HTERT RPE-1 (cell line): ENCODE measurements around the gene FYB2.
"Not testable (repeated sequence)": the region's sequence is repeated elsewhere in the genome, so short reads cannot be mapped to it uniquely, and the experiment has no call there.

ENCODE experiments used
- in situ Hi-C: fragments of 300-500 bp; cut with MboI; formaldehyde crosslinking; loops from 4 replicates; pipeline ENCODE4 v1.14.3; 2020; ENCODE audit warnings: low sequenced_read_pairs

FYB2 gene

GRCh38 chr1:56798053-56798471 lies 21.1 kb downstream of the FYB2 start:
- in situ Hi-C loops = no loop called here

GRCh38 chr1:56797065-56797685 lies 22.0 kb downstream of the FYB2 start:
- in situ Hi-C loops = no loop called here

DNA sequence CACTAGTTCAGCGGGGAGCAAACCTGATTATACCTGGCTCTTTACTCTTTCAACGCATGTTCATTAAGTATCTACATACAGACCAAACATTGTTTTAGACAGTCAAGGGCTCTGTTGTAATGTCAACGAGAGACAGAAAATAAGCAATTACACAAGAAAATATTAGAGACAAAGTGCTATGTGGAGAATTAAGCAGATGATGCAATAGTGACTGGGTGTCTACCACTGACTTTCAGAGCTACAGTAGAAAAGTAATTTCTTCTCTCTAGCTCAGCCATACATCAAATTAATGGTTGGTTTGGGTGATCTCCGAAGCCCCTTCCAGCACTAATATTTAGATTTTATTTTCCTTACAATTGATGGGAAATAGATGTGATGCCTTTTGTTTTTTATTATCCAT lies 23.3 kb downstream of the FYB2 start:
- in situ Hi-C loops = no loop called here

DNA sequence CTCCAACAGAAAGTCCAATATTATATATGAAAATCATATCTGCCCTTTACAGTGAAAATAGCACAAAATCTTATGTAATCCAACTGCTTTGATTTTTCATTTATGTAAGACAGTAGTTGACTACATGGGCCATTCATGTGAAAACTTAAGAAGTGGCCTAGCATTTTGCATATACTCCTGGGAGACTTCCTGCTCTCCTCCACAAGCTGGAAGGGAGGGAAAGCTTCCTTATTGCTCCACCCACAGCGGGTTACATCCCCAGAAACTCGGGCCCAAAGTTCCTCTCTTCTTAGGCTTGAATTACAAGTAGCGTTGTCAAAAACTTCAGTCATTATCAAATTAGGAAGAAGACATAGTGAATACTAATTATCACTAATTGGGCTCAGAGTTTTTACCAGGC lies 29.2 kb downstream of the FYB2 start:
- in situ Hi-C loops = no loop called here

GRCh38 chr1:56788588-56788987 lies 30.6 kb downstream of the FYB2 start:
- in situ Hi-C loops = no loop called here

GRCh38 chr1:56788102-56788501 lies 31.1 kb downstream of the FYB2 start:
- in situ Hi-C loops = no loop called here

- in situ Hi-C loops = no loop called here
These were observed 31.9 kb downstream of the FYB2 start for GRCh38 chr1:56787330-56787729.

- in situ Hi-C loops = no loop called here
These were observed 36.4 kb downstream of the FYB2 start for GRCh38 chr1:56782773-56783172.

DNA sequence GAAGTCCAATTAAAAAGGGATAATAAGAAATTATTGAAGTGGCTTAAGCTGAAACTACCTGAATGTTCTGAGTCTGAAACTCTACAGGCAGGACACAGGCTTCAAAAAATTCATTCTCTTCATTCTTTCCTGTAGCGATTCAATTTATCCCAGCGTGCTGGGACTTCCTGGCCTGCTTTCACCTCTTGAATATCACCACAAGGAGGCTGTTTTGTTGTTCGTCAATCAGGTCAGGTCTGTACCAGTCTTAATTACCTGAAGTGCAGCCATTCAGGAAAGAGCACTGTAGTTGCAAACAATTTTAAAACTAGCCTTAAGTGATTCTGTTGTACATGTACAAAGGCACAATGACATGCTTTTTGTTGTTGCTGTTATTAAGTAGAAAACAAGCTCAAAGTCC lies 38.4 kb downstream of the FYB2 start:
- in situ Hi-C loops = no loop called here

DNA sequence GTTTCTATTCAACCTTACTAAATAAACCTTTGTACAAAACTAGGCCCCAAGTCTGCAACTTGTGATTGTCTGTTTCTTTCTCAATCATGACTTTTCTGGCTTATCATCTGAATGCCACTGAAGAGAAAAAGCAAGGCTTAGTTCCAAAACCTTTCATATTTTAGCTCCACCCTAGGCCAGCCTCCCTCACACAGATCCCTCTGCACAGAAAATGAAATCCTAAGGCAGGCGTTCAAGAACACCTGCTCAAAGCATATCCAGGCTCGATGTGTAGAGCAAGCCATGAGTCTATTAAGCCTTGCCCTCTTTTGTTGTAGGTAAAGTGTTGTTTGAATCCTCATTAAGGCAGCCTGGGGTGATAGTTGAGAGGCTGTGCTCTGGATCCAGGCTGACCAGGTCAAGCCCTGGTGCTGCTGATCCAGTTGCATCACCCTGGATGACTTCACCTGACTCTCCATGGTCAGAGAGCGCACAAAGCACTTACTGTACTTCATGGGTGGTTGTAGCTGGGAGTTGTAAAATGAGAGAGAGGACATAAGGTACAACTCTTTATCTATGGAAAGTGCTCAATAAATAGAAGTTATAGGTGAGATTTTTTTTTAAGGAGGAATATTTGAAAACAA lies 39.0 kb downstream of the FYB2 start:
- in situ Hi-C loops = no loop called here

GRCh38 chr1:56777972-56778371 lies 41.2 kb downstream of the FYB2 start:
- in situ Hi-C loops = no loop called here

DNA sequence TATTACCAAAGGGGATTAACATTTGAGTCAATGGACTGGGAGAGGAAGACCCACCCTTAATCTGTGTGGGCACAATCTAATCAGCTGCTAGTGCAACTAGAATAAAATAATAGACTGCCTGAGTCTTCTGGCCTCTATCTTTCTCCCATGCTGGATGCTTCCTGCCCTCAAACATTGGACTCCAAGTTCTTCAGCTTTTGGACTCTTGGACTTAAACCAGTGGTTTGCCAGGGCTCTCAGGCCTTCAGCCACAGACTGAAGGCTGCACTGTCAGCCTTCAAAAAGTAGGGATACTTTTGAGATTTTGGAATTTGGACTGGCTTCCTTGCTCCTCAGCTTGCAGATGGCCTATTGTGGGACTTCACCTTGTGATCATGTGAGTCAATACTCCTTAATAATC lies 44.5 kb downstream of the FYB2 start:
- in situ Hi-C loops = not testable (repeated sequence)

- in situ Hi-C loops = no loop called here
These were observed 45.1 kb downstream of the FYB2 start for GRCh38 chr1:56774067-56774609.

DNA sequence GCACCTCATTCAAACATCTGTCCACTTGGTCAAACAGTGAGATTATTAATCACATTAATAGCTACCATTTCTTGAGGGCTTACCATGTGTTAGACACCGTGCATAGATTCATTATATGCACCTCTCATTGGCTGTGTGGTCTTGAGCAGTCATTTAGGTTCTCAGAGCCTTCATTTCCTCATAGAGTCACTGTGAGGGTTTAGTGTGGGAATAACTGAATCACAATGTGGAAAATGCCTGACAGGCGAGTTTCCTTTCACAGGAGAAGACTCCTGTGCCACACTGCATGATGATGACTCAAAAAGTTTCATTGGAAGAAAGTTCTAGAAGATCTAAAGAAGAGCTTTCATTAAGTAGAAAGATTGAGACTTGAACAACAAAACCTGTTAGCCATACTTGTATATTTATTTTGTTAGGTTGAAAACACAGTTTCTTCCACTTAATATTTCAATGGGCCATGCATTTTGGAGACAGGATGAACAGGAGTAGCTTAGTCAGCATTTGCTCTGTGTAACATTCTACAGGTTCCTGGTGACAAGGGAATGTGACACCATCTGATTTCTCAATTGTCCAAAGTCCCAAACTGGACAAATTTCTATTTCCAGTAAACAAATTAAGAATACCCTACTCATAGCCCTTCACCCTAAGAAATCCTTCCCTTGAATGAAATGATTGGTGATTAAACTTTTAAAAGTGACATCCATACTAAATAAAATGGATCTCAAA lies 45.7 kb downstream of the FYB2 start:
- in situ Hi-C loops = no loop called here

GRCh38 chr1:56771717-56772116 lies 47.5 kb downstream of the FYB2 start:
- in situ Hi-C loops = no loop called here

DNA sequence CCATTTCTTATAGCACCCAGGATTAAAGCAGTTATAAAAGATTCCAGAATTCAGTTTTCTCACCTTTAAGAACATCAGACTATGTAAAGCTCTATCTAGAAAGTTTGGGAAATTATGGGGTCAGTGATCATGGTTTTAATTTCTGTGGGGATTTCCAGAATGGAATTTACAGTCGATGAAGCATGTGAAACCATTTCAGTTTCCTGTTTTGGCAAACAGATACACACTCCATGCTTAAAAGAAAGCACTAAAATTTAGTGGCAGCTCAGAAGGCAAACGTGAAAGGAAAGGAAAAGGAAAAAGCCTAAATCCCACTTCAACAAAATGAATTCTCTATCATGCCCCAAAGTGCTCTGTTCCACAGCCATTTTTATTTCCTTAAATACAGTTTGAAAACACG lies 60.4 kb downstream of the FYB2 start:
- in situ Hi-C loops = no loop called here

- in situ Hi-C loops = no loop called here
These were observed 61.1 kb downstream of the FYB2 start for GRCh38 chr1:56758135-56758534.

- in situ Hi-C loops = no loop called here
These were observed 63.3 kb downstream of the FYB2 start for GRCh38 chr1:56755911-56756310.

DNA sequence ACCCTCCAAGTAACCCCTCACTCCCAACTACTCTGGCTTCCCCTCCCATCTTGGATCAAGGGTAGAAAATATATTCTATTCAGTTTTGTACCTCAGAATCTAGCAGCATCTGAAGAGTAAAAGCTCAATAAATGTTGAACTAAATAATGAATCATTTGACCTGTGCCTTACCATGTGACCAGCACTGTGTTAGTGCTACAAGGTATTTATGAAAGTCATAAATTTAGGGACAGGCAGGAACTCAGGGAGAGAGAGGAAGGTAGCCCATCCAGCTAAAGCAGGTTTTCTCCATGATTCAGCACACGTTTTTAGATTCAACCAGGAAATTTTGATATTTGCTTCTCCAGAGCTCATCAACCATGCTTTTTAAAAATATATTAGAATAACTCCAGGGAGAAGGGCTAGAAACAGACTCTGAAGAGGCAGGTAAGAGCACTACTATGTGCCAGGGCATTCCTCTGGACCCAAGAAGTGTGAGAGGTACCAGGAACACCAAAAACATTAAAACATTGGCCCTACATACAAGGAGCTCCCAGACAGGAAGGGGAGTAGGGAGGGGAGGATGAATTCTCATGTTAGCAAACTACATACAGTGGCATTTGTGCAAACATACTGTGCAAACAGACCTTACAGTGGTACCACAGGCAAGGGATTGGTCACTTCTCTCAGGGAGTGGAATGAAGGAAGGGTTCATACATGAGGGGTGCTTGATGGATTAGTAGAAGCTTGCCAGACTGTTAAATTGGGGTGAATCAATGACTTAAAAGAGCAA lies 64.3 kb downstream of the FYB2 start:
- in situ Hi-C loops = no loop called here

GRCh38 chr1:56745231-56745630 lies 74.0 kb downstream of the FYB2 start:
- in situ Hi-C loops = no loop called here

DNA sequence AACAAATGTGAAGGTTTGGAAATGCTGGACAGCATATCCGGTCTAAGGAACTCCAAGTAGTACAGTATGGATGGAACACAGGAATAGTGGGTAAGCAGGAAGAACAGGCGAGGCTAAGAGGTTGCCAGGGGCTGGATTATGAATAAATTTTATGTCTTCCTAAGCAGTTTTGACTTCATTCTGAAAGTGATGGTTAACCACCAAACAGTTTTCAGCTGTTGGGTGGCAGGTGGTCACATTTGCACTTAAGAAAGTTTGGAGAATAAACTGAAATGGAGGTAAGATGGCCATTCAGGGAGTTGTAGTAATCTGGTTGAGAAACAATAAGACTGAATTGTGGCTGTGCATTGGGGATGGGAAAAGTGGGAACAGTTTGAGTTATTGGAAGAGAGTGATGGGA lies 90.2 kb downstream of the FYB2 start:
- in situ Hi-C loops = no loop called here
